Choroid plexus epithelial cell (primary cell): ENCODE measurements around the gene LRPAP1.

Experiments
- DNase-seq: peaks from one replicate; pipeline ENCODE4 v3.0.0-alpha.2; 2010; ENCODE audit warnings: low read depth
- H3K4me3 ChIP-seq: 2 replicates; pipeline ENCODE4 v1.5.1; 2011; ENCODE audit warnings: low read depth, mild to moderate bottlenecking, control low read depth, low read length, moderate library complexity
- CTCF ChIP-seq: conservative IDR thresholded peaks from 2 replicates; pipeline ENCODE4 v1.5.1; 2011; ENCODE audit warnings: low read depth, mild to moderate bottlenecking, control low read depth, inconsistent platforms, low read length, moderate library complexity

The LRPAP1 gene

GRCh38 chr4:3501126-3501824 lies 30.9 kb downstream of the LRPAP1 start:
- no peak for DNase-seq
- H3K4me3 ChIP-seq, result no peak overlapping the region
- no peak for TF ChIP-seq CTCF

GRCh38 chr4:3500634-3501101 lies 31.6 kb downstream of the LRPAP1 start:
- no peak for DNase-seq
- no peak overlapping the region for H3K4me3 ChIP-seq
- no peak for TF ChIP-seq CTCF

- no peak for DNase-seq
- H3K4me3 ChIP-seq, result no peak overlapping the region
- TF ChIP-seq CTCF, result no peak
These were observed 32.1 kb downstream of the LRPAP1 start for GRCh38 chr4:3500111-3500510.

- no peak overlapping the region for H3K4me3 ChIP-seq
- TF ChIP-seq CTCF, result no peak
- no peak for DNase-seq
These were observed 32.5 kb downstream of the LRPAP1 start for GRCh38 chr4:3499710-3500109.

- no peak overlapping the region for H3K4me3 ChIP-seq
- TF ChIP-seq CTCF, result no peak
- DNase-seq, result no peak
These were observed 33.2 kb downstream of the LRPAP1 start for GRCh38 chr4:3498901-3499510.

- no peak for TF ChIP-seq CTCF
- no peak for DNase-seq
- H3K4me3 ChIP-seq, result no peak overlapping the region
These were observed 33.8 kb downstream of the LRPAP1 start for GRCh38 chr4:3498407-3498806.
